DMS153 (cell line): ENCODE measurements around the gene AKAP6.

Experiments used
- DNase-seq: peaks from one replicate; lab custom pipeline; 2025; lab: John Stamatoyannopoulos, UW

The AKAP6 gene

GRCh38 chr14:32678088-32678487 is 349.0 kb downstream of the AKAP6 start:
- no peak for DNase-seq

GRCh38 chr14:32679927-32680612 is 351.0 kb downstream of the AKAP6 start:
- no peak for DNase-seq

- no peak for DNase-seq
Measured at GRCh38 chr14:32681598-32681997, 352.5 kb downstream of the AKAP6 start.

- no peak for DNase-seq
Measured at GRCh38 chr14:32682214-32682613, 353.1 kb downstream of the AKAP6 start.

GRCh38 chr14:32683679-32684078 is 354.6 kb downstream of the AKAP6 start:
- no peak for DNase-seq

GRCh38 chr14:32688941-32689340 is 359.8 kb downstream of the AKAP6 start:
- no peak for DNase-seq

GRCh38 chr14:32692441-32692840 is 363.3 kb downstream of the AKAP6 start:
- DNase-seq, result no peak

- no peak for DNase-seq
Measured at GRCh38 chr14:32693114-32693513, 364.0 kb downstream of the AKAP6 start.

GRCh38 chr14:32694795-32695449 is 365.8 kb downstream of the AKAP6 start:
- peak; percentile 73 for DNase-seq

- DNase-seq, result no peak
Measured at GRCh38 chr14:32696325-32697091, 367.4 kb downstream of the AKAP6 start.

- DNase-seq, result no peak
Measured at GRCh38 chr14:32697114-32697513, 368.0 kb downstream of the AKAP6 start.

- DNase-seq, result no peak
Measured at GRCh38 chr14:32697704-32698103, 368.6 kb downstream of the AKAP6 start.

- DNase-seq, result no peak
Measured at GRCh38 chr14:32698831-32699230, 369.7 kb downstream of the AKAP6 start.

GRCh38 chr14:32701475-32701874 is 372.4 kb downstream of the AKAP6 start:
- DNase-seq, result no peak

GRCh38 chr14:32702088-32702487 is 373.0 kb downstream of the AKAP6 start:
- no peak for DNase-seq

GRCh38 chr14:32702562-32702961 is 373.5 kb downstream of the AKAP6 start:
- DNase-seq, result no peak

GRCh38 chr14:32703183-32703621 is 374.1 kb downstream of the AKAP6 start:
- no peak for DNase-seq

GRCh38 chr14:32706721-32707519 is 377.8 kb downstream of the AKAP6 start:
- no peak for DNase-seq

- DNase-seq, result no peak
Measured at GRCh38 chr14:32707742-32708500, 378.8 kb downstream of the AKAP6 start.

GRCh38 chr14:32709027-32709426 is 379.9 kb downstream of the AKAP6 start:
- no peak for DNase-seq

GRCh38 chr14:32710231-32710671 is 381.2 kb downstream of the AKAP6 start:
- DNase-seq, result no peak
